Mononuclear cell (primary cell): ENCODE measurements around the gene VPS41. TPM values are rescaled to one million over a fixed set of nuclear protein-coding genes. Genes with fewer than 3 reads are reported as not detected.

Experiments used
- H3K27me3 ChIP-seq: 2 replicates; pipeline ENCODE4 v1.6.0; 2011; ENCODE audit warnings: low read length, control low read depth; ENCODE audit not compliant: insufficient read depth
- H3K4me1 ChIP-seq: 2 replicates; pipeline ENCODE4 v1.5.1; 2011; ENCODE audit warnings: mild to moderate bottlenecking, low read length, control low read depth; ENCODE audit not compliant: insufficient read depth
- H3K4me3 ChIP-seq: 2 replicates; pipeline ENCODE4 v1.5.1; 2011; ENCODE audit warnings: mild to moderate bottlenecking, low read length, moderate library complexity
- H3K9me3 ChIP-seq: 2 replicates; pipeline ENCODE4 v1.5.1; 2011; ENCODE audit warnings: low read depth, mild to moderate bottlenecking, control low read depth, low read length
- total RNA-seq: library from RNA; depleted of rRNA; stranded (reverse); fragments of >200 nt; gene quantifications from one replicate; pipeline ENCODE4 v1.2.3, GENCODE V29; 2012

VPS41 gene
- total RNA-seq, 1 donor, result 28.3 TPM

DNA sequence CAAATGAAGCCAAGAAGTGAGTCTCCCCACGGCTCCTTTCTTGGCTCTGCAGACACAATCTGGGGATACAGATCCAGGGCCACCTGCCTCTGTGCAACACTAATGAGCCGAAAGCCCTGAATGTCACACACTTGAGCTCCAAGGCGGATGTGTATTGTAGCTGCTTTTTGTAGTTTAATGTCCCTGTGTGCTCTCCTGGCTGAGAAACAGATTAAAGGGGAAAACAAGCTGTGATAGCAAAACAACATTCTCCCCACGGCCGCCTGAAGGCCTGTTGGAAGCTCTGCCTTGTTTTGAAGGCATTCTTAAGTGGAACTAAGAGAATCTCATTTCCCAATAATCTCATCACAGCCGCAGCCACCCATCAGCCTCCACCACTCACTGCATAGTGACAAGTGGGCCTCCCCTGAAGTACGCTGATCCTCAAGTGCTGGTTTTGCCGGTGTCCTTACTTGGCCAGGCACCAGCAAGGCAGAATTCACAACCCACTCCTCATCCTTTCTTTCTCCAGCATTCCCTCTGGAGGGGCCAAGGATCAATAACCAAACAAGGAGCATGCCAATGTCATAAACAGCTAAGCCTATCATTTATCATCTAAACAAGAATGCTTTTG is 233.4 kb downstream of the VPS41 start:
- peaks cover 42% of the 10 kb centered on the region for H3K4me1 ChIP-seq

DNA sequence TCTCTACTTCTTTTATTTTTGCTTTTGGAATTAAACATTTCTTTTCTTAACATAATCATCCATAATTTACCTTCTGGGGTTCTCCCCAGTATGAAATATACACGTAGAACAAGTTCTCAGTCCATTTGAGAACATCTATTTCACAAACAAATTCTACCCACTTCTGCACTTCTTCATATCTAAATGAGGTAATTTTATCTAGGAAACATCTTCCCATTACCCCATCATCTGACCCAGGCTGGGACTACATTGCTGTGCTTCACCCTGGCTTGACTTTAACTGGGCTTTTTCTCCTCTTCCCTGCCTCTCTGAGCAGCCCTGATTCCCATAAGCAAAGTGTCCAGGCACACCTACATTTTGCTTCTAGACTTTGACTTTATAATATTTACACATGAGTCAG is 234.5 kb downstream of the VPS41 start:
- Histone ChIP-seq H3K9me3 (no peaks in the 10 kb centered on the region), H3K27me3 (no peaks in the 10 kb centered on the region), H3K4me3 (no peak overlapping the region), H3K4me1 (peaks cover 42% of the 10 kb centered on the region)

More for the DNA sequence above, 233.4 kb downstream of the VPS41 start:
- H3K9me3 ChIP-seq, result no peaks in the 10 kb centered on the region
- no peaks in the 10 kb centered on the region for H3K27me3 ChIP-seq
- no peak overlapping the region for H3K4me3 ChIP-seq

DNA sequence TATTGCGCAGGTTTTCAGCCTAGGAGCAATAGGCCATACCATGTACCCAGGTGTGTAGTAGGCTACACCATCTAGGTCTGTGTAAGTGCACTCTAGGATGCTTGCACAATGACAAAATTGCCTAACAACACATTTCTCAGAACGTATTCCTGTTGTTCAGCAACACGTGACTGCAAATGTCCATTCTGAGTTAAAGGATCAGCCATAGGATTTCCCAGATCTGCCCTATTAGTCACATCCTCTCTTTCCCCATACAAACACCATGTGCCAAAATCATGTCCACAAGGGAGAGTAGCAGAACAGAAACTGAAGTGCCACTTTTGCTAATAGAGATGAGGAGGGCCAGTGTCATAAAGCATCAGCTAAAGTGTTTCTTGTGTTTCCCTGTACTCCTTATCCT is 235.2 kb downstream of the VPS41 start:
- H3K4me3 ChIP-seq, result no peak overlapping the region
- peaks cover 40% of the 10 kb centered on the region for H3K4me1 ChIP-seq
- no peaks in the 10 kb centered on the region for H3K27me3 ChIP-seq

More for the DNA sequence above, 235.2 kb downstream of the VPS41 start:
- no peaks in the 10 kb centered on the region for H3K9me3 ChIP-seq

Other genes with a start within 250 kb of the VPS41 start
- gene POU6F2, start 68.7 kb upstream of the VPS41 start, total RNA-seq, result not detected